Hindlimb muscle (tissue), 1 donor: Measurements from ENCODE around the gene SLC16A3. TPM values are rescaled to one million over a fixed set of nuclear protein-coding genes. Genes with fewer than 3 reads are reported as not detected.

Experiments used
- DNase-seq: peaks from one replicate; pipeline ENCODE4 v3.0.0-alpha.2; 2013
- polyA plus RNA-seq: library from polyadenylated mRNA; unstranded; fragments of 120-200 nt; gene quantifications from one replicate; pipeline ENCODE4 v1.2.1, GENCODE V29; 2013; ENCODE audit not compliant: insufficient read length

The SLC16A3 gene
- polyA plus RNA-seq, 1 donor, result 34.8 TPM

DNA sequence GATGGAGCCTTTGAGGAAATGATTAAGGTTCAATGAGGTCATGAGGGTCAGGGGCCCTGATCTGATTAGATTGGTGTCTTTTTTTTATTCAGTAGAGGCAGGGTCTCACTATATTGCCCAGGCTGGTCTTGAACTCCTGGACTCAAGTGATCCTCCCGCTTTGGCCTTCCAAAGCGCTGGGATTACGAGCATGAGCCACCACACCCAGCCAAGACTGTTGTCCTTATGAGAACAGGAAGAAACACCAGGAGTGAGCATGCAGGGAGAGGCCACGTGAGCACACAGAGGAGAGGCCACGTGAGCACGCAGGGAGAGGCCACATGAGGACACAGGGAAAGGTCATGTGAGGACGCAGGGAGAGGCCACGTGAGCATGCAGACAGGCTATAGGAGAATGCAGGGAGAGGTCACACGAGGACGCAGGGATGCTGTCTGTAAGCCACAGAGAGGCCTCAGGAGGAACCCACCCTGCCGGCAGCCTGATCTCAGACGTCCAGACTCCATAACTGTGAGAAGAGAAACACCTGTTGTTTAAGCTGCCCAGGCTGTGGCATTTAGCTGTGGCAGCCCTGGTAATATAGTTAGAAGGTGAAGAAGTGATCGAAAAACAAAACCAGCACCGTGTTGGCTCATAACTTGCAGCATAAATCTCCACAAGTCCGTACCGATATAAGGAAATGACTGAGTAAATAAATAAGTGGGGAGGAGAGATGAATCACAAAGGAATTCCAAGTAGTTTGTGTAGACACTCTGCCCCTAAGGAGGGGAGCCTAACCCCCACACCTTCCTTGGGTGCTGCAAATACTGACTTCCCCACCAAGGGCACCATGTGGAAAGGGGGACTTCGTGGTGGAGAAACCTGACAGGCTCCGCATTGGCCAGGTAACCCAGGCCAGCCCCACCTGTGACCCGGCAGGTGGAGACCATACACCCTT lies 59.3 kb downstream of the SLC16A3 start:
- no peak for DNase-seq

Other genes with a start within 250 kb of the SLC16A3 start
- 36.0 TPM for gene CENPX, start 206.2 kb upstream of the SLC16A3 start, polyA plus RNA-seq
- gene LRRC45, start 205.7 kb upstream of the SLC16A3 start, polyA plus RNA-seq, result 10.6 TPM
- 7.1 TPM for gene RAC3, start 197.4 kb upstream of the SLC16A3 start, polyA plus RNA-seq
- 31.5 TPM for gene DCXR, start 191.3 kb upstream of the SLC16A3 start, polyA plus RNA-seq
- 34.8 TPM for gene RFNG, start 177.2 kb upstream of the SLC16A3 start, polyA plus RNA-seq
- gene GPS1, start 177.1 kb upstream of the SLC16A3 start, polyA plus RNA-seq, result 84.4 TPM
- gene DUS1L, start 163.2 kb upstream of the SLC16A3 start, polyA plus RNA-seq, result 63.4 TPM
- gene FASN, start 130.8 kb upstream of the SLC16A3 start, polyA plus RNA-seq, result 34.7 TPM
- gene CCDC57, start 16.2 kb upstream of the SLC16A3 start, polyA plus RNA-seq, result 29.9 TPM
- 81.9 TPM for gene CSNK1D, start 44.7 kb downstream of the SLC16A3 start, polyA plus RNA-seq
- gene CD7, start 88.6 kb downstream of the SLC16A3 start, polyA plus RNA-seq, result 0.45 TPM
- 5.5 TPM for gene SECTM1, start 104.7 kb downstream of the SLC16A3 start, polyA plus RNA-seq
- not detected for gene TEX19, start 130.2 kb downstream of the SLC16A3 start, polyA plus RNA-seq
- gene UTS2R, start 142.7 kb downstream of the SLC16A3 start, polyA plus RNA-seq, result 12.6 TPM
- gene HEXD, start 189.3 kb downstream of the SLC16A3 start, polyA plus RNA-seq, result 27.4 TPM
- 21.5 TPM for gene OGFOD3, start 189.5 kb downstream of the SLC16A3 start, polyA plus RNA-seq
- gene CYBC1, start 221.7 kb downstream of the SLC16A3 start, polyA plus RNA-seq, result 39.6 TPM
- 53.8 TPM for gene NARF, start 229.7 kb downstream of the SLC16A3 start, polyA plus RNA-seq